Measurements from ENCODE around the gene FLCN. TPM values are rescaled to one million over a fixed set of nuclear protein-coding genes. Genes with fewer than 3 reads are reported as not detected.
"Not testable (repeated sequence)": the region's sequence is repeated elsewhere in the genome, so short reads cannot be mapped to it uniquely, and the experiment has no call there.

FLCN gene
- polyA plus RNA-seq, 1 donor, result 116 TPM

GRCh38 chr17:17203173-17203730 is 33.7 kb downstream of the FLCN start:
- WGBS (ENCODE audit: insufficient coverage, low lambda C conversion rate), result no CpG with 5 or more reads among the region's 15 CpGs
- peaks cover 20% of the 10 kb centered on the region for H3K4me1 ChIP-seq (ENCODE audit: control insufficient read depth, insufficient read depth, low read length)
- peaks cover 11% of the 10 kb centered on the region for H3K36me3 ChIP-seq (ENCODE audit: control insufficient read depth, insufficient read depth, low read length)
- H3K27me3 ChIP-seq (ENCODE audit: control insufficient read depth, insufficient read depth, low read length), result no peaks in the 10 kb centered on the region
- H3K27ac ChIP-seq (ENCODE audit: low read length), result no peak overlapping the region
- H3K4me3 ChIP-seq (ENCODE audit: low read length), result no peak overlapping the region
- no peak for DNase-seq
- H3K9me3 ChIP-seq (ENCODE audit: control insufficient read depth, low read depth, low read length), result peaks cover 6% of the 10 kb centered on the region

- 80% methylated on average over 1 of the region's 8 CpGs for WGBS (ENCODE audit: insufficient coverage, low lambda C conversion rate)
- peaks cover 20% of the 10 kb centered on the region for H3K4me1 ChIP-seq (ENCODE audit: control insufficient read depth, insufficient read depth, low read length)
- H3K27ac ChIP-seq (ENCODE audit: low read length), result no peak overlapping the region
Measured at GRCh38 chr17:17201907-17202306, 35.1 kb downstream of the FLCN start.

GRCh38 chr17:17201271-17201670 is 35.7 kb downstream of the FLCN start:
- Histone ChIP-seq H3K27me3 (ENCODE audit: control insufficient read depth, insufficient read depth, low read length) (no peaks in the 10 kb centered on the region), H3K36me3 (ENCODE audit: control insufficient read depth, insufficient read depth, low read length) (peaks cover 11% of the 10 kb centered on the region), H3K4me3 (ENCODE audit: low read length) (no peak overlapping the region), H3K9me3 (ENCODE audit: control insufficient read depth, low read depth, low read length) (peaks cover under 1% of the 10 kb centered on the region), H3K4me1 (ENCODE audit: control insufficient read depth, insufficient read depth, low read length) (peaks cover 20% of the 10 kb centered on the region), H3K27ac (ENCODE audit: low read length) (no peak overlapping the region)
- no CpG with 5 or more reads among the region's 10 CpGs for WGBS (ENCODE audit: insufficient coverage, low lambda C conversion rate)
- DNase-seq, result no peak

More at GRCh38 chr17:17201907-17202306, 35.1 kb downstream of the FLCN start:
- no peak for DNase-seq
- H3K4me3 ChIP-seq (ENCODE audit: low read length), result no peak overlapping the region
- H3K36me3 ChIP-seq (ENCODE audit: control insufficient read depth, insufficient read depth, low read length), result peaks cover 11% of the 10 kb centered on the region
- H3K27me3 ChIP-seq (ENCODE audit: control insufficient read depth, insufficient read depth, low read length), result no peaks in the 10 kb centered on the region
- peaks cover 6% of the 10 kb centered on the region for H3K9me3 ChIP-seq (ENCODE audit: control insufficient read depth, low read depth, low read length)

GRCh38 chr17:17200831-17201230 is 36.1 kb downstream of the FLCN start:
- Histone ChIP-seq H3K4me3 (ENCODE audit: low read length) (no peak overlapping the region), H3K27me3 (ENCODE audit: control insufficient read depth, insufficient read depth, low read length) (no peaks in the 10 kb centered on the region), H3K27ac (ENCODE audit: low read length) (no peak overlapping the region), H3K9me3 (ENCODE audit: control insufficient read depth, low read depth, low read length) (no peaks in the 10 kb centered on the region), H3K4me1 (ENCODE audit: control insufficient read depth, insufficient read depth, low read length) (peaks cover 20% of the 10 kb centered on the region), H3K36me3 (ENCODE audit: control insufficient read depth, insufficient read depth, low read length) (peaks cover 11% of the 10 kb centered on the region)
- no CpG with 5 or more reads among the region's 5 CpGs for WGBS (ENCODE audit: insufficient coverage, low lambda C conversion rate)
- no peak for DNase-seq

GRCh38 chr17:17200311-17200710 is 36.7 kb downstream of the FLCN start:
- Histone ChIP-seq H3K9me3 (ENCODE audit: control insufficient read depth, low read depth, low read length) (no peaks in the 10 kb centered on the region), H3K27me3 (ENCODE audit: control insufficient read depth, insufficient read depth, low read length) (no peaks in the 10 kb centered on the region), H3K27ac (ENCODE audit: low read length) (no peak overlapping the region), H3K4me3 (ENCODE audit: low read length) (no peak overlapping the region), H3K36me3 (ENCODE audit: control insufficient read depth, insufficient read depth, low read length) (peaks cover 11% of the 10 kb centered on the region), H3K4me1 (ENCODE audit: control insufficient read depth, insufficient read depth, low read length) (peaks cover 15% of the 10 kb centered on the region)
- 52% methylated on average over 2 of the region's 7 CpGs for WGBS (ENCODE audit: insufficient coverage, low lambda C conversion rate)
- no peak for DNase-seq

GRCh38 chr17:17198281-17198680 is 38.7 kb downstream of the FLCN start:
- DNase-seq, result no peak
- no CpG with 5 or more reads among the region's 1 CpG for WGBS (ENCODE audit: insufficient coverage, low lambda C conversion rate)
- H3K27ac ChIP-seq (ENCODE audit: low read length), result no peak overlapping the region
- no peaks in the 10 kb centered on the region for H3K4me1 ChIP-seq (ENCODE audit: control insufficient read depth, insufficient read depth, low read length)
- no peaks in the 10 kb centered on the region for H3K9me3 ChIP-seq (ENCODE audit: control insufficient read depth, low read depth, low read length)
- no peaks in the 10 kb centered on the region for H3K27me3 ChIP-seq (ENCODE audit: control insufficient read depth, insufficient read depth, low read length)
- no peak overlapping the region for H3K4me3 ChIP-seq (ENCODE audit: low read length)
- peaks cover 11% of the 10 kb centered on the region for H3K36me3 ChIP-seq (ENCODE audit: control insufficient read depth, insufficient read depth, low read length)

- Histone ChIP-seq H3K9me3 (ENCODE audit: control insufficient read depth, low read depth, low read length) (no peaks in the 10 kb centered on the region), H3K27me3 (ENCODE audit: control insufficient read depth, insufficient read depth, low read length) (no peaks in the 10 kb centered on the region), H3K4me3 (ENCODE audit: low read length) (no peak overlapping the region), H3K27ac (ENCODE audit: low read length) (no peak overlapping the region), H3K4me1 (ENCODE audit: control insufficient read depth, insufficient read depth, low read length) (no peaks in the 10 kb centered on the region), H3K36me3 (ENCODE audit: control insufficient read depth, insufficient read depth, low read length) (no peaks in the 10 kb centered on the region)
- no peak for DNase-seq
Measured at GRCh38 chr17:17196776-17197175, 40.2 kb downstream of the FLCN start.

- H3K4me1 ChIP-seq (ENCODE audit: control insufficient read depth, insufficient read depth, low read length); H3K4me3 ChIP-seq (ENCODE audit: low read length); H3K9me3 ChIP-seq (ENCODE audit: control insufficient read depth, low read depth, low read length); H3K27me3 ChIP-seq (ENCODE audit: control insufficient read depth, insufficient read depth, low read length); H3K27ac ChIP-seq (ENCODE audit: low read length); DNase-seq; H3K36me3 ChIP-seq (ENCODE audit: control insufficient read depth, insufficient read depth, low read length): not testable (repeated sequence)
- no CpG with 5 or more reads among the region's 5 CpGs for WGBS (ENCODE audit: insufficient coverage, low lambda C conversion rate)
Measured at GRCh38 chr17:17195466-17195865, 41.5 kb downstream of the FLCN start.

GRCh38 chr17:17191961-17192381 is 45.0 kb downstream of the FLCN start:
- Histone ChIP-seq H3K27me3 (ENCODE audit: control insufficient read depth, insufficient read depth, low read length) (no peaks in the 10 kb centered on the region), H3K4me1 (ENCODE audit: control insufficient read depth, insufficient read depth, low read length) (no peaks in the 10 kb centered on the region), H3K27ac (ENCODE audit: low read length) (no peak overlapping the region), H3K36me3 (ENCODE audit: control insufficient read depth, insufficient read depth, low read length) (peaks cover 16% of the 10 kb centered on the region), H3K4me3 (ENCODE audit: low read length) (no peak overlapping the region), H3K9me3 (ENCODE audit: control insufficient read depth, low read depth, low read length) (no peaks in the 10 kb centered on the region)
- peak in 1 of 2 donors; percentile 17 for DNase-seq
- 92% methylated on average over 2 of the region's 10 CpGs for WGBS (ENCODE audit: insufficient coverage, low lambda C conversion rate)

- H3K4me3 ChIP-seq (ENCODE audit: low read length), result no peak overlapping the region
- WGBS (ENCODE audit: insufficient coverage, low lambda C conversion rate), result no CpG with 5 or more reads among the region's 11 CpGs
- H3K4me1 ChIP-seq (ENCODE audit: control insufficient read depth, insufficient read depth, low read length), result no peaks in the 10 kb centered on the region
- no peak for DNase-seq
- no peaks in the 10 kb centered on the region for H3K9me3 ChIP-seq (ENCODE audit: control insufficient read depth, low read depth, low read length)
- H3K36me3 ChIP-seq (ENCODE audit: control insufficient read depth, insufficient read depth, low read length), result peaks cover 22% of the 10 kb centered on the region
- no peaks in the 10 kb centered on the region for H3K27me3 ChIP-seq (ENCODE audit: control insufficient read depth, insufficient read depth, low read length)
- H3K27ac ChIP-seq (ENCODE audit: low read length), result no peak overlapping the region
Measured at GRCh38 chr17:17191346-17191792, 45.6 kb downstream of the FLCN start.

GRCh38 chr17:17190188-17190587 is 46.8 kb downstream of the FLCN start:
- no peak overlapping the region for H3K27ac ChIP-seq (ENCODE audit: low read length)
- no peaks in the 10 kb centered on the region for H3K27me3 ChIP-seq (ENCODE audit: control insufficient read depth, insufficient read depth, low read length)
- H3K36me3 ChIP-seq (ENCODE audit: control insufficient read depth, insufficient read depth, low read length), result peaks cover 28% of the 10 kb centered on the region
- WGBS (ENCODE audit: insufficient coverage, low lambda C conversion rate), result no CpG with 5 or more reads among the region's 7 CpGs
- no peak for DNase-seq
- no peaks in the 10 kb centered on the region for H3K4me1 ChIP-seq (ENCODE audit: control insufficient read depth, insufficient read depth, low read length)
- no peak overlapping the region for H3K4me3 ChIP-seq (ENCODE audit: low read length)
- H3K9me3 ChIP-seq (ENCODE audit: control insufficient read depth, low read depth, low read length), result no peaks in the 10 kb centered on the region
